Lung microvascular endothelial cell (primary cell): ENCODE data around the gene UCHL3. TPM values are rescaled to one million over a fixed set of nuclear protein-coding genes. Genes with fewer than 3 reads are reported as not detected.
"Not testable (repeated sequence)": the region's sequence is repeated elsewhere in the genome, so short reads cannot be mapped to it uniquely, and the experiment has no call there.

Experiments
- DNase-seq, 2 donors: peaks; one replicate each; pipeline versions ENCODE4 v3.0.0 to v3.0.0-alpha.2; 2010; ENCODE audit warnings: low read depth in 2 of 2
- total RNA-seq: library from RNA; depleted of rRNA; stranded (reverse); fragments of >200 nt; gene quantifications from 2 replicates; pipeline ENCODE4 v1.2.1, GENCODE V29; 2014

Gene UCHL3
- 30.4 and 33.3 TPM in 2 replicates for total RNA-seq

- DNase-seq: peak; percentile 96 to 97
These were observed at the start of gene UCHL3 for GRCh38 chr13:75549262-75550158. UCHL3 (plus strand) TSS chr13:75549791; CDS start chr13:75549821, 30 bp downstream.

GRCh38 chr13:75505327-75505726, 44.3 kb upstream of the UCHL3 start:
- DNase-seq: no peak

DNA sequence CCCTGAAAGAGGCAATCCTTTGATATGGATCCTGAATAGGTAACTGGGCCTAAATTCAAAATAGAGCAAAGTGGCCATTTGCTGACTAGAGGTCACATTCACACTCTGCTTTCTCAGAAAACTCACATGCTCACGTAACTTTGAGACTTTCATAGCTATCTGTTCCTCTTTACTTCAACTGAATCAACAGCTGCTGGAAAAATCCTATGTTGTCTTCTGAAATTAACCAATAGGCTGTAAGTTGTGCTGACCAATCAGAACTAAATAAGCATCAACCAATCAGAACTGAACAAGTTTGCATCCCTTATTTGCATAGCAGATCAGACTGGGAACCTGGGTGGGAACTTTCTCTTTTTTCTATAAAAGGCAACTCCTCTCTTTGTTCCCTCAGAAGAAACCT, 43.6 kb upstream of the UCHL3 start:
- no peak for DNase-seq

DNA sequence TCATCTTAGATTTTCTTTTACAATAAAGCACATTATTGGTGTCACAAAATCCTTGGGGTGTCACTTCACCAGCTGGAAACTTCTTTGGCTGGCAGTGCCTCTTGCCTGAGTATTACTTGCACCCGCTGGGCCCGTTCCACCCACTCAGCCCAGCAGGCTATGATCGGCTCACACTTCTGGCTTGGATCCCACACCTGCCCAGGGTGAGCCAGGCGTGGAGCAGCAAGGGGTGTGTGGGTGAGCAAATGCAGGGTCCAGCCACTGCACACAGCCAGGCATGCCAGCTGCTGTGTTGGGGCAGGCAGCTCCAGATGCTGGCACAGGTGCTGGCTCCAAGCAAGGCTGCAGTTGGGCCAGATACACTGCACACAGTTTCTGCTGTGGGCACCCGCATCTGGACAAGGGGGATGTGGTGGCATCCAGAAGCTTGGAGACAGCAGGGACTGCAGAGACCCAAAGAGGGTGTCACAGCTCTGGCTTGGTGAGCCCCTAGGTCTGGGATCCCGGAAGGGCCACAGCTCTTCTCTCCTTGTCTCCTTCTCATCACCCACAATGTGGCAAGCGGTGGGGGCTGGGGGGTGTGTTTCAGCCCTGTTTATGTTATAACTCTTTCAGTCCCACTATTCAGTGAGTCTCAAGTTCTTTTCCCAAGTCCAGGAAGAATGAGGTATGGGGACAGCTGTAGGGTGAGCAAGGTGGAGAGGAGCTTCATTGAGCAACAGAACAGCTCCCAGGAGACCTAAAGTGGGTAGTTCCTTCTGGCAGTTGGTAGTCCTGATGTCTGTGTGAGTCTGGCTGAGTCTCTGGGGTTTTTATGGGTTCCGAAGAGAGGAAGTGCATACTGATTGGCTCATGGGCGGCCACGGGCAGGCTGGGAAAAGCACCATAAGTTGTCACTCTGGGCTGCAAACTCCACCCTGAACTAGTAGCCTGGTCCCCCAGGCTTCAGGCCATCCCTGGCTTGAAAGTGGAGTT, 42.3 kb upstream of the UCHL3 start:
- DNase-seq: no peak

- no peak for DNase-seq
These were observed 41.5 kb upstream of the UCHL3 start for GRCh38 chr13:75508002-75508548.

- no peak for DNase-seq
These were observed 38.5 kb upstream of the UCHL3 start for GRCh38 chr13:75511051-75511625.

GRCh38 chr13:75512253-75512652, 37.3 kb upstream of the UCHL3 start:
- DNase-seq: no peak

DNA sequence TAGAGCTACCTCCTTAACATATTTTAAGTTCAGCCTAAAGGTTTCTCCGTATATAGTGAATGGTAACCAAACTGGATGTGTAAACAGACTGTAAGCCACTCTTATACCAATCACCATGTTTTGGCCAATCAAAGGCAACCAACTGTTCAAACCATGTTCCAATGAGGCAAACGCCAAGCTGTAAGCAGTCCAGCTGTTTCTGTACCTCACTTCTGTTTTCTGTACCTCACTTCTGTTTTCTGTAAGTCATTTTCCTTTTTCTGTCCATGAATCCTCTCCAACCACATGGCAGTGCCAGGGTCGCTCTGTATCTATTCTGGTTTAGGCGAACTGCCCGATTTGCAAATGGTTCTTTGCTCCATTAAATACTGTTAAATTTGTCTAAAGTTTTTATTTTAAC, 36.3 kb upstream of the UCHL3 start:
- DNase-seq: no peak

- peak in 1 of 2 donors; percentile 42 for DNase-seq
These were observed 35.3 kb upstream of the UCHL3 start for GRCh38 chr13:75514080-75514995.

GRCh38 chr13:75518439-75519088, 31.0 kb upstream of the UCHL3 start:
- no peak for DNase-seq

DNA sequence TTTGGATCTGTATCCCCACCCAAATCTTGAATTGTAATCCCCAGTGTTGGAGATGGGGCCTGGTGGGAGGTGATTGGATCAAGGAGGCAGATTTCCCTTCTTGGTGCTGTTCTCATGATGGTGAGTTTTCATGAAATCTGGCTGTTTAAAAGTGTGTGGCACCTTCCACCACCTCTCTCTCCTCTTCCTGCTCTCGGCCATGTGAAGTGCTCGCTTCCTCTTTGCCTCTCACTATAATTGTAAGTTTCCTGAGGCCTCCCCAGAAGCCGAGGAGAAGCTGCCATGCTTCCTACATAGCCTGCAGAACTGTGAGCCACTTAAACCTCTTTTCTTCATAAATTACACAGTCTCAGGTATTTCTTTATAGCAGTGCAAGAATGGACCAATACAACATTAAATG, 27.6 kb upstream of the UCHL3 start:
- DNase-seq: no peak

DNA sequence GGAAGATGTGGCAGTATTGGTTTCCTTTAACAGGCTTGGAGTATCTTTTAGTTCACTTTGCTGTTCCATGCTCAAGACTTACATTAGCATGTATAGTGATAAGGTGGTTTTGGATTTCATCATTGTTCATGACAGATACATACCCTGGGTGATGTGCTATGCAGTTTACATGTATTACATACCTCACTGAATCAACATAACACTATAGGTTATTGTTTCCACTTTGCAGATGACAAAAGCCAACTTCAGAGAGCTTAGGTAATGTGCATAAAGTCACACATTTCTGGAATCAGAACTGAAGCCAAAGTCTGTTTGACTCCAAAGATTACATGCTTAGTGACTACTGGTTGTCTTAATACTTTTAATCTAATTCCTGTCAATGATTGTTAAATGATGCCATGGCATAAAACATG, 19.0 kb upstream of the UCHL3 start:
- DNase-seq: no peak

- DNase-seq: no peak
These were observed 15.7 kb upstream of the UCHL3 start for GRCh38 chr13:75533861-75534260.

- DNase-seq: peak; percentile 81 to 84
These were observed 11.9 kb upstream of the UCHL3 start, which contains the start of gene COMMD6 for GRCh38 chr13:75537401-75538365. COMMD6 (minus strand) TSS chr13:75537841; CDS start chr13:75537805, 36 bp downstream.

- peak in 1 of 2 donors; percentile 10 for DNase-seq
These were observed 8.3 kb upstream of the UCHL3 start for GRCh38 chr13:75541287-75541686.

DNA sequence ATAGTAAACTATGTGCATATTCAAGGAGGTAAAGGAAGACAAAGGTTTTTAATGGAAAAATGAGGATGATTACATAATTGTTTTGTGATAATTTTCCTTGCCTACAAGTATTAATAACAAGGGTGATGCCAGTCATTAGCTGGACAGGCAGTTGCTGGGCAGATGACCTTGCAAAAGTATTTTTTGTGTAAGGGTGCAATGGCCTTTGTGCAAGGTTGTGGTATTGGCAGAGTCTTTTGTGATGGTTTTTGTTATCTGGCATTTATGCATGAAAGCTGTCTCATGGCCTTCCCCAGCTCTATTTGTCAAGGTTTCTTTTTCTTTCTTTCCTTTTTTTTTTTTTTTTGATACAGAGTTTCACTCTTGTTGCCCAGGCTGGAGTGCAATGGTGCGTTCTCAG, 7.6 kb upstream of the UCHL3 start:
- no peak for DNase-seq

DNA sequence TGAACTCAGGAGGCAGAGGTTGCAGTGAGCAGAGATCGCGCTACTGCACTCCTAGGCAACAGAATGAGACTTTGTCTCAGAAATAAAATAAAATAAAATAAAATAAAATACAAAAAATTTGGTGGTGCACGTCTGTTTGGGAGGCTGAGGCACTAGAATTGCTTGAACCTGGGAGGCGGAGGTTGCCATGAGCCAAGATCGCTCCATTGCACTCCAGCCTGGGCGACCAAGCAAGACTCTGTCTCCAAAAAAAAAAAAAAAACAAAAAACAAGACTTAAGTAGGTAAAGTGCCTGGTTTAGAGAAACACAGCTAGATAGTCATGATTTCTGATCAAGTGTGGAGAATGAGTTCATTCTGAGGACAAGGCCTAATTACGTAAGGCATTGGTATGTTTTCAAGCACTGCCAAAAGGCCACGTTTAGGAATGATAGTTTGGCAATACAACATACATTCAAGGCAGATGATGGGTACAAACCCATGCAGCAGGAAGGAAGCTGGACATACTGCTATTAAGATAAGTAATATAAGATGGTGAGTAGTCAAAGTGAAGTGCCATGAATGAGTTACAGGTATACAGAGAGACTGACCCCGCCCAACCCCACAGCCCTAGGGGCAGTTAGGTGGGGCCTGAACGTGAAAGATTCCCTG, 4.8 kb upstream of the UCHL3 start:
- no peak for DNase-seq

DNA sequence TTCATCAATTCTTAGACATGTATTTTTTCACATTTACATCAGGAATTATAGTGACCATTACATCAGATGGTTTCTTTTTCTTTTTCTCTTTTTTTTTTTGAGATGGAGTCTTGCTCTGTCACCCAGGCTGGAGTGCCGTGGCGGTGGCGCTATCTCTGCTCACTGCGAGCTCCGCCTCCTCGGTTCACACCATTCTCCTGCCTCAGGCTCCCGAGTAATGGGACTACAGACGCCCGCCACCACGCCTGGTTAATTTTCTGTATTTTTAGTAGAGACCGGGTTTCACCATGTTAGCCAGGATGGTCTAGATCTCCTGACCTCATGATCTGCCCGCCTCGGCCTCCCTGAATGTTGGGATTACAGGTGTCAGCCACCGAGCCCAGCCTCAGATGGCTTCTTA, 4.2 kb upstream of the UCHL3 start:
- not testable (repeated sequence) for DNase-seq
